H1 (cell line): ENCODE measurements around the gene HDDC3. TPM values are rescaled to one million over a fixed set of nuclear protein-coding genes. Genes with fewer than 3 reads are reported as not detected.

Experiments used
- CTCF ChIA-PET: fragments of 300-600 bp; sonication (Branson Sonifier 250); formaldehyde crosslinking; loops from one replicate; lab custom pipeline; 2021; ENCODE audit not compliant: partially characterized antibody; lab: Charles Lee
- POLR2A ChIA-PET: fragments of 300-600 bp; sonication (Branson Sonifier 250); formaldehyde crosslinking; loops from one replicate; lab custom pipeline; 2021; ENCODE audit warnings: inconsistent platforms; ENCODE audit not compliant: partially characterized antibody; lab: Charles Lee
- DNase-seq, 2 experiments: peaks; one replicate each; pipeline versions ENCODE4 v3.0.0 to v3.0.0-alpha.2; 2010 to 2022; ENCODE audit warnings: low spot score in 2 of 2, low read depth in 1 of 2, mixed read lengths in 1 of 2
- FAIRE-seq: peaks from 2 replicates; lab custom pipeline; 2011; peaks lifted over from hg19 to GRCh38; lab: Jason Lieb, UNC
- H2AFZ ChIP-seq: 2 replicates; pipeline ENCODE4 v1.8.1; 2012; ENCODE audit warnings: low read length, inconsistent platforms
- H2AK5ac ChIP-seq: 2 replicates; pipeline ENCODE4 v1.6.1; 2013; ENCODE audit warnings: low read depth, low read length
- H2BK120ac ChIP-seq: replicated peaks from 2 replicates; pipeline ENCODE3; 2013; ENCODE audit warnings: low read depth, low read length, inconsistent platforms
- H2BK12ac ChIP-seq: 2 replicates; pipeline ENCODE4 v1.6.1; 2013; ENCODE audit warnings: low read depth, low read length
- H2BK15ac ChIP-seq: 2 replicates; pipeline ENCODE4 v1.6.1; 2013; ENCODE audit warnings: low read length
- H2BK20ac ChIP-seq: 2 replicates; pipeline ENCODE4 v1.6.1; 2013; ENCODE audit warnings: low read length
- H2BK5ac ChIP-seq: 2 replicates; pipeline ENCODE4 v1.6.1; 2013; ENCODE audit warnings: low read depth, low read length
- H3K14ac ChIP-seq: 2 replicates; pipeline ENCODE4 v1.6.1; 2013; ENCODE audit warnings: inconsistent platforms; ENCODE audit not compliant: insufficient read length
- H3K18ac ChIP-seq: 2 replicates; pipeline ENCODE4 v1.6.1; 2013; ENCODE audit warnings: low read length; ENCODE audit errors: extremely low read depth
- H3K23ac ChIP-seq: 2 replicates; pipeline ENCODE4 v1.6.1; 2013; ENCODE audit warnings: inconsistent platforms; ENCODE audit not compliant: insufficient read length
- H3K23me2 ChIP-seq: 2 replicates; pipeline ENCODE4 v1.6.1; 2013; ENCODE audit warnings: low read depth, low read length
- H3K27ac ChIP-seq: 2 replicates; pipeline ENCODE4 v1.6.1; 2011; ENCODE audit warnings: low read depth, low read length, inconsistent platforms
- H3K27me3 ChIP-seq, 4 experiments: replicated peaks in 1 of 4; 1 replicate in 1 of 4; 2 replicates in 3 of 4; pipeline versions ENCODE4 v1.6.1 to v1.8.1; 2011 to 2013; ENCODE audit warnings: low read length in 3 of 4, mild to moderate bottlenecking in 3 of 4, inconsistent platforms in 2 of 4, mixed read lengths in 2 of 4, moderate library complexity in 1 of 4; ENCODE audit not compliant: control insufficient read depth in 3 of 4, insufficient read depth in 3 of 4; ENCODE audit errors: extremely low read depth in 1 of 4
- H3K36me3 ChIP-seq, 4 experiments: 2 replicates each; pipeline versions ENCODE4 v1.6.1 to v1.8.1; 2011 to 2013; ENCODE audit warnings: mild to moderate bottlenecking in 4 of 4, low read length in 3 of 4, moderate library complexity in 2 of 4, control low read depth in 1 of 4, inconsistent platforms in 1 of 4; ENCODE audit not compliant: insufficient read depth in 4 of 4, control insufficient read depth in 2 of 4
- H3K4ac ChIP-seq: replicated peaks from 2 replicates; pipeline ENCODE3; 2013; ENCODE audit warnings: low read length, low read depth, mixed read lengths, inconsistent platforms; ENCODE audit not compliant: insufficient read length
- H3K4me1 ChIP-seq, 4 experiments: replicated peaks in 1 of 4; 1 replicate in 1 of 4; 2 replicates in 3 of 4; pipeline versions ENCODE4 v1.6.1 to v1.8.1; 2011 to 2013; ENCODE audit warnings: low read length in 3 of 4, inconsistent platforms in 2 of 4, mixed read lengths in 1 of 4; ENCODE audit not compliant: insufficient read depth in 4 of 4, control insufficient read depth in 3 of 4
- H3K4me2 ChIP-seq, 2 experiments: 2 replicates each; pipeline versions ENCODE4 v1.6.1 to v1.8.1; 2011 to 2013; ENCODE audit warnings: low read depth in 2 of 2, low read length in 2 of 2, control low read depth in 1 of 2, inconsistent platforms in 1 of 2, mild to moderate bottlenecking in 1 of 2; ENCODE audit not compliant: insufficient read depth in 1 of 2
- H3K4me3 ChIP-seq, 4 experiments: fragments of 200-600, 300-600 bp in 1 of 4; sonication (generic), shearing (Covaris generic), sonication (Bioruptor Twin) in 1 of 4; 2 replicates each; pipeline versions ENCODE4 v1.5.1 to v1.8.1; 2011 to 2016; ENCODE audit warnings: low read length in 4 of 4, low read depth in 3 of 4, control low read depth in 2 of 4, inconsistent platforms in 2 of 4, mild to moderate bottlenecking in 2 of 4, mixed read lengths in 1 of 4, moderate library complexity in 1 of 4; ENCODE audit not compliant: insufficient read depth in 2 of 4; ENCODE audit errors: extremely low read depth in 1 of 4
- H3K56ac ChIP-seq: replicated peaks from 2 replicates; pipeline ENCODE3; 2013; ENCODE audit warnings: low read depth, mild to moderate bottlenecking, mixed read lengths, low read length, inconsistent platforms; ENCODE audit not compliant: insufficient read length
- H3K79me1 ChIP-seq: 2 replicates; pipeline ENCODE4 v1.6.1; 2013; ENCODE audit warnings: low read depth, low read length, control low read depth
- H3K79me2 ChIP-seq, 2 experiments: 2 replicates each; pipeline versions ENCODE4 v1.6.1 to v1.8.1; 2012 to 2013; ENCODE audit warnings: low read length in 2 of 2, mild to moderate bottlenecking in 2 of 2, inconsistent platforms in 1 of 2; ENCODE audit not compliant: insufficient read depth in 2 of 2, control insufficient read depth in 1 of 2
- H3K9ac ChIP-seq, 4 experiments: replicated peaks in 1 of 4; 1 replicate in 1 of 4; 2 replicates in 3 of 4; pipeline versions ENCODE4 v1.6.1 to v1.8.1; 2011 to 2013; ENCODE audit warnings: low read depth in 3 of 4, low read length in 3 of 4, control low read depth in 2 of 4, mild to moderate bottlenecking in 2 of 4, moderate library complexity in 2 of 4, inconsistent platforms in 1 of 4; ENCODE audit errors: extremely low read depth in 1 of 4
- H3K9me3 ChIP-seq, 2 experiments: 2 replicates each; pipeline versions ENCODE4 v1.6.1 to v1.8.1; 2012 to 2013; ENCODE audit warnings: mild to moderate bottlenecking in 2 of 2, moderate library complexity in 2 of 2, control low read depth in 1 of 2, inconsistent platforms in 1 of 2, low read depth in 1 of 2, low read length in 1 of 2, mixed read lengths in 1 of 2; ENCODE audit not compliant: insufficient read depth in 2 of 2
- H4K20me1 ChIP-seq, 2 experiments: replicated peaks in 1 of 2; 2 replicates each; pipeline versions ENCODE3 to v1.8.1; 2011 to 2013; ENCODE audit warnings: inconsistent platforms in 2 of 2, low read length in 2 of 2, mild to moderate bottlenecking in 1 of 2; ENCODE audit not compliant: insufficient read depth in 2 of 2, control insufficient read depth in 1 of 2
- H4K5ac ChIP-seq: 2 replicates; pipeline ENCODE4 v1.6.1; 2013; ENCODE audit warnings: low read length, low read depth, mixed read lengths, inconsistent platforms; ENCODE audit not compliant: insufficient read length
- H4K8ac ChIP-seq: 2 replicates; pipeline ENCODE4 v1.8.0; 2013; ENCODE audit warnings: mild to moderate bottlenecking, moderate library complexity, low read length, inconsistent platforms; ENCODE audit not compliant: insufficient read depth; ENCODE audit errors: extremely low read depth
- H4K91ac ChIP-seq: replicated peaks from 2 replicates; pipeline ENCODE3; 2013; ENCODE audit warnings: low read length, mixed read lengths, inconsistent platforms; ENCODE audit not compliant: insufficient read length
- POLR2AphosphoS5 ChIP-seq: IDR thresholded peaks from 2 replicates; pipeline ENCODE4 v1.6.1; 2011; ENCODE audit warnings: low read depth, low read length
- TCF12 ChIP-seq: IDR thresholded peaks from 2 replicates; pipeline ENCODE4 v1.6.1; 2011; ENCODE audit warnings: low read depth, mild to moderate bottlenecking, low read length
- WGBS, 2 experiments: shearing (Covaris generic) in 1 of 2; methylation state at CpG; one replicate each; pipeline versions ENCODE4 v1.1.6 to v1.1.7; 2013 to 2015; ENCODE audit warnings: low lambda C conversion rate in 2 of 2, mixed read lengths in 2 of 2, inconsistent platforms in 1 of 2, low coverage in 1 of 2, missing lambda C conversion rate in 1 of 2; ENCODE audit not compliant: insufficient replicate concordance in 2 of 2, insufficient coverage in 1 of 2, insufficient read length in 1 of 2; ENCODE audit errors: extremely low coverage in 1 of 2, missing lambda C conversion rate in 1 of 2; 5-methylcytosine and 5-hydroxymethylcytosine counted together
- polyA plus RNA-seq, 7 experiments: library from polyadenylated mRNA; depleted of rRNA in 3 of 7; stranded (reverse) in 5 of 7; unstranded in 2 of 7; fragments of >200 nt in 5 of 7; fragments of 200-250 nt in 2 of 7; gene quantifications; 1 replicate in 5 of 7; 2 replicates in 1 of 7; 4 replicates in 1 of 7; pipeline versions ENCODE4 v1.2.1 to v1.2.3, GENCODE V29; 2011 to 2013; ENCODE audit warnings: missing spikeins in 2 of 7, mixed read lengths in 2 of 7
- total RNA-seq: library from RNA; stranded (reverse); fragmentation: NEBNext Ultra II Directional; extraction: Animal tissue kit (Norgen Biotek cat#: 25700); gene quantifications from 2 replicates; pipeline ENCODE4 v1.2.1, GENCODE V29; 2021

The HDDC3 gene
- total and polyA plus RNA-seq, 2 of the 8 experiments (the other 6 are each of a cell fraction or from before 2014, with no cell fraction given): 16.3 to 16.5 TPM

DNA sequence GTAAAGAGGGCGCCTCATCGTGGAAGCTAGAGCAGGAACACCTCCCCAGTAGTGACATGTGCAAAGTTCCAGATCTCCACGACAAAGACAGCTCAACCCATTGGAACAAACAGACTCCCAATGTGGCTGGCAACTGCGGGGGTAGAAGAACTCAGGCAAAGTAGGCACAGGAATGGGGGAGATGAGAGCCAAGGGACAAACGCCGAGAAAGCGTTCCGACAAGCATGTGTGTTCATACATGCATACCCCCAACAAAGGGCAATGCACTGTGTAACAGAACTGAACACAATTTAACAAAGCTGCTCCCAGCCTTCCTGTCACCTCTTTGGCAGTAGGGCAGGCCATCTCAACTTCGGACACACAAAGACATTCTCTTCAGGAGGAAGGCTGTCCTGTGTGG is 33.9 kb upstream of the HDDC3 start:
- Histone ChIP-seq H3K4me2 (no peak overlapping the region), H3K79me1 (no peaks in the 10 kb centered on the region), H3K4me3 (no peak overlapping the region), H3K36me3 (peaks cover 30 to 84% (median 62%) of the 10 kb centered on the region in 4 experiments), H3K14ac (no peak overlapping the region), H3K23ac (no peak overlapping the region), H3K9me3 (no peaks in the 10 kb centered on the region), H2AK5ac (no peak overlapping the region), H4K91ac (no peak overlapping the region), H3K27ac (no peak overlapping the region), H2BK15ac (no peak overlapping the region), H3K9ac (no peak overlapping the region), H2BK20ac (no peak overlapping the region), H4K5ac (no peak overlapping the region), H3K79me2 (peaks cover 0 to 6% of the 10 kb centered on the region in 2 experiments; a peak in 1 of 4 replicates), H3K23me2 (no peaks in the 10 kb centered on the region), H4K8ac (no peak overlapping the region), H4K20me1 (peaks cover 4 to 8% of the 10 kb centered on the region in 2 experiments), H3K4me1 (no peaks in the 10 kb centered on the region), H2BK5ac (no peak overlapping the region), H2BK12ac (no peak overlapping the region), H2BK120ac (no peak overlapping the region), H3K18ac (no peak overlapping the region), H3K4ac (no peak overlapping the region), H2AFZ (no peak overlapping the region), H3K56ac (no peak overlapping the region), H3K27me3 (no peaks in the 10 kb centered on the region)
- FAIRE-seq: no peak
- no peak for DNase-seq
- TF ChIP-seq TCF12 (no peak), POLR2AphosphoS5 (peak; percentile 27; the same call in 1 of the 2 replicates)
- ChIA-PET POLR2A (interaction anchor here (0.6 to 1.5 kb wide), 6 partner anchors 9 to 384 kb away, joined by 3 to 8 read pairs (median 4); no protein-coding TSS in a partner anchor), CTCF (interaction anchor here (0.8 to 1.9 kb wide), 6 partner anchors 10 to 259 kb away, joined by 3 to 6 read pairs (median 4); no protein-coding TSS in a partner anchor)
- 89% methylated on average over 9 of the region's 9 CpGs; no CpG with 5 or more reads in 1 of the 2 experiments for WGBS, 2 experiments
